ENCODE results near the gene MTMR1. TPM values are rescaled to one million over a fixed set of nuclear protein-coding genes. Genes with fewer than 3 reads are reported as not detected.

Gene MTMR1
- total RNA-seq, 1 experiment from 2014 or later, result 23.6 TPM

- no peak for TF ChIP-seq EZH2 (IDR thresholded peaks at IDR 0.05; ENCODE audit: borderline replicate concordance, low read depth, low read length, poor library complexity, severe bottlenecking)
- no peak for TF ChIP-seq CTCF (conservative IDR thresholded peaks at IDR 0.05; ENCODE audit: low read depth, low read length)
- intact Hi-C loops (cut with micrococcal nuclease; ENCODE audit: unreplicated experiment), result no loop called here
- H3K4me3 ChIP-seq (ENCODE audit: low read depth, low read length, poor library complexity, severe bottlenecking), result no peak overlapping the region
- no peaks in the 10 kb centered on the region for H3K9me3 ChIP-seq (ENCODE audit: low read depth, low read length, poor library complexity, severe bottlenecking)
- no peaks in the 10 kb centered on the region for H3K27me3 ChIP-seq (replicated peaks; ENCODE audit: insufficient read depth, low read depth, low read length, poor library complexity)
- CTCF ChIA-PET, result no interaction called here
- DNase-seq (ENCODE audit: low spot score), result no peak
- no peaks in the 10 kb centered on the region for H3K4me1 ChIP-seq (ENCODE audit: insufficient read depth, low read length, poor library complexity, severe bottlenecking)
- POLR2A ChIA-PET (ENCODE audit: low non-redundant PET), result no interaction called here
- BruUV-seq (replicated peaks), result no TSS peak
- no peaks in the 10 kb centered on the region for H3K36me3 ChIP-seq (ENCODE audit: insufficient read depth, low read length, poor library complexity, severe bottlenecking)
- no peak overlapping the region for H3K27ac ChIP-seq (ENCODE audit: low read depth, low read length, poor library complexity, severe bottlenecking)
These were observed 74.4 kb downstream of the MTMR1 start for GRCh38 chrX:150767475-150768131.

- no peak overlapping the region for H3K4me3 ChIP-seq (ENCODE audit: low read depth, low read length, poor library complexity, severe bottlenecking)
- DNase-seq (ENCODE audit: low spot score), result no peak
- H3K27ac ChIP-seq (ENCODE audit: low read depth, low read length, poor library complexity, severe bottlenecking), result no peak overlapping the region
- no peaks in the 10 kb centered on the region for H3K36me3 ChIP-seq (ENCODE audit: insufficient read depth, low read length, poor library complexity, severe bottlenecking)
- H3K9me3 ChIP-seq (ENCODE audit: low read depth, low read length, poor library complexity, severe bottlenecking), result no peaks in the 10 kb centered on the region
- BruUV-seq (replicated peaks), result no TSS peak
- no peaks in the 10 kb centered on the region for H3K27me3 ChIP-seq (replicated peaks; ENCODE audit: insufficient read depth, low read depth, low read length, poor library complexity)
- intact Hi-C loops (cut with micrococcal nuclease; ENCODE audit: unreplicated experiment), result no loop called here
- POLR2A ChIA-PET (ENCODE audit: low non-redundant PET), result no interaction called here
- no peak for TF ChIP-seq EZH2 (IDR thresholded peaks at IDR 0.05; ENCODE audit: borderline replicate concordance, low read depth, low read length, poor library complexity, severe bottlenecking)
- no peak for TF ChIP-seq CTCF (conservative IDR thresholded peaks at IDR 0.05; ENCODE audit: low read depth, low read length)
- H3K4me1 ChIP-seq (ENCODE audit: insufficient read depth, low read length, poor library complexity, severe bottlenecking), result no peaks in the 10 kb centered on the region
- CTCF ChIA-PET, result no interaction called here
These were observed 74.9 kb downstream of the MTMR1 start for GRCh38 chrX:150768132-150768485.

GRCh38 chrX:150768580-150769190 is 75.5 kb downstream of the MTMR1 start:
- Histone ChIP-seq H3K27me3 (replicated peaks; ENCODE audit: insufficient read depth, low read depth, low read length, poor library complexity) (no peaks in the 10 kb centered on the region), H3K9me3 (ENCODE audit: low read depth, low read length, poor library complexity, severe bottlenecking) (no peaks in the 10 kb centered on the region), H3K4me1 (ENCODE audit: insufficient read depth, low read length, poor library complexity, severe bottlenecking) (no peaks in the 10 kb centered on the region), H3K4me3 (ENCODE audit: low read depth, low read length, poor library complexity, severe bottlenecking) (no peak overlapping the region), H3K27ac (ENCODE audit: low read depth, low read length, poor library complexity, severe bottlenecking) (no peak overlapping the region), H3K36me3 (ENCODE audit: insufficient read depth, low read length, poor library complexity, severe bottlenecking) (no peaks in the 10 kb centered on the region)
- intact Hi-C loops (cut with micrococcal nuclease; ENCODE audit: unreplicated experiment), result no loop called here
- DNase-seq (ENCODE audit: low spot score), result no peak
- ChIA-PET CTCF (no interaction called here), POLR2A (ENCODE audit: low non-redundant PET) (no interaction called here)
- BruUV-seq (replicated peaks), result no TSS peak
- no peak for TF ChIP-seq CTCF (conservative IDR thresholded peaks at IDR 0.05; ENCODE audit: low read depth, low read length)
- no peak for TF ChIP-seq EZH2 (IDR thresholded peaks at IDR 0.05; ENCODE audit: borderline replicate concordance, low read depth, low read length, poor library complexity, severe bottlenecking)

All from A673 (cell line).